Neural cell (in vitro differentiated cells): Measurements from ENCODE around the gene PRKCE. TPM values are rescaled to one million over a fixed set of nuclear protein-coding genes. Genes with fewer than 3 reads are reported as not detected.

Experiments
- H2AFZ ChIP-seq: fragments of 200-600, 300-800 bp; sonication (generic), shearing (Covaris generic); 2 replicates; pipeline ENCODE4 v1.6.0; 2014; ENCODE audit warnings: low read depth, mild to moderate bottlenecking, antibody characterized with exemption, low read length, moderate library complexity
- H3F3A ChIP-seq: fragments of 200-600 bp; shearing (Covaris generic); 2 replicates; pipeline ENCODE4 v1.6.1; 2016; ENCODE audit warnings: mild to moderate bottlenecking, moderate library complexity, mixed read lengths, antibody characterized with exemption, low read length; ENCODE audit not compliant: insufficient read depth, poor library complexity, severe bottlenecking
- H3K27ac ChIP-seq: fragments of 200-600, 300-800 bp; sonication (generic), shearing (Covaris generic); 2 replicates; pipeline ENCODE4 v1.5.1; 2014; ENCODE audit warnings: mild to moderate bottlenecking, low read length, moderate library complexity
- H3K27me3 ChIP-seq: fragments of 300-800, 200-600 bp; sonication (generic), shearing (Covaris generic); 2 replicates; pipeline ENCODE4 v1.6.0; 2014; ENCODE audit warnings: mild to moderate bottlenecking, low read depth, low read length, moderate library complexity; ENCODE audit not compliant: insufficient read depth
- H3K36me3 ChIP-seq: fragments of 300-800, 200-600 bp; sonication (generic), shearing (Covaris generic); 2 replicates; pipeline ENCODE4 v1.5.1; 2014; ENCODE audit warnings: mild to moderate bottlenecking, antibody characterized with exemption, low read length, moderate library complexity; ENCODE audit not compliant: insufficient read depth
- H3K4me2 ChIP-seq: fragments of 300-800, 200-600 bp; sonication (generic), shearing (Covaris generic); 2 replicates; pipeline ENCODE4 v1.6.0; 2014; ENCODE audit warnings: mild to moderate bottlenecking, low read length
- H3K4me3 ChIP-seq: fragments of 300-800, 200-600 bp; sonication (generic), shearing (Covaris generic); 2 replicates; pipeline ENCODE4 v1.5.1; 2014; ENCODE audit warnings: mild to moderate bottlenecking, low read length, moderate library complexity
- H3K79me2 ChIP-seq: fragments of 200-600 bp; shearing (Covaris generic); replicated peaks from 2 replicates; pipeline ENCODE4 v1.6.0; 2014; ENCODE audit warnings: mild to moderate bottlenecking, low read length, moderate library complexity; ENCODE audit not compliant: insufficient read depth
- H3K9ac ChIP-seq: fragments of 300-800, 200-600 bp; sonication (generic), shearing (Covaris generic); 2 replicates; pipeline ENCODE4 v1.6.1; 2016; ENCODE audit warnings: mild to moderate bottlenecking, low read length, mixed read lengths
- H3K9me2 ChIP-seq: fragments of 200-600 bp; shearing (Covaris generic); 2 replicates; pipeline ENCODE4 v1.6.1; 2016; ENCODE audit warnings: mild to moderate bottlenecking, low read length, mixed read lengths; ENCODE audit not compliant: insufficient read depth
- H3K9me3 ChIP-seq: fragments of 200-600, 300-800 bp; sonication (generic), shearing (Covaris generic); 2 replicates; pipeline ENCODE4 v1.6.1; 2016; ENCODE audit warnings: mild to moderate bottlenecking, mixed run types, low read length, moderate library complexity, mixed read lengths
- H4K20me1 ChIP-seq: fragments of 200-600 bp; shearing (Covaris generic); 2 replicates; pipeline ENCODE4 v1.6.1; 2016; ENCODE audit warnings: mild to moderate bottlenecking, mixed run types; ENCODE audit not compliant: insufficient read depth
- CTCF ChIP-seq: fragments of 450-650 bp; IDR thresholded peaks from 2 replicates; pipeline ENCODE4 v1.5.1; 2014; ENCODE audit warnings: antibody characterized with exemption, mild to moderate bottlenecking, moderate library complexity; ENCODE audit not compliant: poor library complexity, severe bottlenecking
- EP300 ChIP-seq: fragments of 450-650 bp; conservative IDR thresholded peaks from 2 replicates; pipeline ENCODE4 v1.6.1; 2014; ENCODE audit warnings: antibody characterized with exemption, mild to moderate bottlenecking, moderate library complexity; ENCODE audit not compliant: poor library complexity, severe bottlenecking
- EZH2 ChIP-seq: fragments of 200-600, 300-800 bp; shearing (Covaris generic), sonication (generic); IDR thresholded peaks from 2 replicates; pipeline ENCODE4 v1.6.1; 2014; ENCODE audit warnings: antibody characterized with exemption, low read length, borderline replicate concordance, mild to moderate bottlenecking; ENCODE audit not compliant: insufficient read depth, poor library complexity, severe bottlenecking
- MXI1 ChIP-seq: fragments of 450-650 bp; conservative IDR thresholded peaks from 2 replicates; pipeline ENCODE4 v1.6.1; 2014; ENCODE audit warnings: antibody characterized with exemption, mild to moderate bottlenecking; ENCODE audit not compliant: poor library complexity, severe bottlenecking
- POLR2AphosphoS5 ChIP-seq: IDR thresholded peaks from 2 replicates; pipeline ENCODE4 v1.6.1; 2012
- RAD21 ChIP-seq: fragments of 450-650 bp; conservative IDR thresholded peaks from 2 replicates; pipeline ENCODE4 v1.6.1; 2014; ENCODE audit warnings: antibody characterized with exemption, mild to moderate bottlenecking, moderate library complexity
- REST ChIP-seq: IDR thresholded peaks from 2 replicates; pipeline ENCODE4 v1.6.1; 2012; ENCODE audit warnings: borderline replicate concordance
- SMC3 ChIP-seq: fragments of 450-650 bp; conservative IDR thresholded peaks from 2 replicates; pipeline ENCODE4 v1.6.1; 2014; ENCODE audit warnings: antibody characterized with exemption, mild to moderate bottlenecking, moderate library complexity; ENCODE audit not compliant: poor library complexity
- TAF1 ChIP-seq: IDR thresholded peaks from 2 replicates; pipeline ENCODE4 v1.6.1; 2012; ENCODE audit warnings: low read depth
- polyA plus RNA-seq: library from polyadenylated mRNA; depleted of rRNA; stranded (reverse); fragments of >200 nt; gene quantifications from 2 replicates; pipeline ENCODE4 v1.2.3, GENCODE V29; 2014

The PRKCE gene
- polyA plus RNA-seq, 1 donor from 2014 or later = 5.4 TPM

- no peak overlapping the region for H3K9ac ChIP-seq
- H4K20me1 ChIP-seq = no peaks in the 10 kb centered on the region
- no peak overlapping the region for H3K4me3 ChIP-seq
- no peak overlapping the region for H3K27ac ChIP-seq
- TF ChIP-seq SMC3 (no peak), RAD21 (no peak), EP300 (no peak), CTCF (no peak), MXI1 (no peak), REST (no peak), TAF1 (no peak), POLR2AphosphoS5 (no peak), EZH2 (no peak)
- no peaks in the 10 kb centered on the region for H3F3A ChIP-seq
- H3K79me2 ChIP-seq = no peaks in the 10 kb centered on the region
- no peaks in the 10 kb centered on the region for H3K27me3 ChIP-seq
- no peaks in the 10 kb centered on the region for H3K36me3 ChIP-seq
- no peaks in the 10 kb centered on the region for H3K9me2 ChIP-seq
- H3K4me2 ChIP-seq = no peak overlapping the region
- H3K9me3 ChIP-seq = no peaks in the 10 kb centered on the region
- no peak overlapping the region for H2AFZ ChIP-seq
Observed at GRCh38 chr2:45851111-45851510, 199.6 kb downstream of the PRKCE start.

GRCh38 chr2:45851576-45852304 lies 200.3 kb downstream of the PRKCE start:
- H3K9me2 ChIP-seq = no peaks in the 10 kb centered on the region
- H3K27me3 ChIP-seq = no peaks in the 10 kb centered on the region
- H3K79me2 ChIP-seq = no peaks in the 10 kb centered on the region
- no peak overlapping the region for H3K27ac ChIP-seq
- TF ChIP-seq RAD21 = no peak
- TF ChIP-seq MXI1 = no peak
- no peak for TF ChIP-seq REST
- TF ChIP-seq EP300 = no peak
- no peak for TF ChIP-seq TAF1
- TF ChIP-seq CTCF = no peak
- no peak for TF ChIP-seq EZH2
- TF ChIP-seq POLR2AphosphoS5 = no peak
- no peak for TF ChIP-seq SMC3
- no peak overlapping the region for H2AFZ ChIP-seq
- no peaks in the 10 kb centered on the region for H3K36me3 ChIP-seq
- no peak overlapping the region for H3K4me3 ChIP-seq
- no peak overlapping the region for H3K9ac ChIP-seq
- H4K20me1 ChIP-seq = no peaks in the 10 kb centered on the region
- H3K4me2 ChIP-seq = no peak overlapping the region
- H3K9me3 ChIP-seq = no peaks in the 10 kb centered on the region
- H3F3A ChIP-seq = no peaks in the 10 kb centered on the region
